Cardiac fibroblast (primary cell): ENCODE data around the gene CIZ1.
"Not testable (repeated sequence)": the region's sequence is repeated elsewhere in the genome, so short reads cannot be mapped to it uniquely, and the experiment has no call there.

Source experiments
- DNase-seq, 2 donors: peaks; one replicate each; pipeline versions ENCODE4 v3.0.0 to v3.0.0-alpha.2; 2010; ENCODE audit warnings: low read depth in 2 of 2
- H3K4me3 ChIP-seq, 2 donors: replicated peaks in 1 of 2; 1 replicate in 1 of 2; 2 replicates in 1 of 2; pipeline ENCODE4 v1.5.1; 2011; ENCODE audit warnings: low read depth in 2 of 2, low read length in 2 of 2, mild to moderate bottlenecking in 2 of 2, moderate library complexity in 1 of 2
- CTCF ChIP-seq: IDR thresholded peaks from one replicate; pipeline ENCODE4 v1.5.1; 2011; ENCODE audit warnings: low read depth, mild to moderate bottlenecking, low read length, inconsistent platforms

CIZ1 gene

GRCh38 chr9:128142596-128142995, 48.8 kb downstream of the CIZ1 start:
- H3K4me3 ChIP-seq, result no peak overlapping the region
- DNase-seq, result no peak
- TF ChIP-seq CTCF, result no peak

- TF ChIP-seq CTCF, result no peak
- no peak for DNase-seq
- H3K4me3 ChIP-seq, result no peak overlapping the region
Observed at GRCh38 chr9:128142061-128142460, 49.3 kb downstream of the CIZ1 start.

- TF ChIP-seq CTCF, result no peak
- no peak for DNase-seq
Observed at GRCh38 chr9:128141604-128142003, 49.8 kb downstream of the CIZ1 start.

GRCh38 chr9:128139621-128140020, 51.8 kb downstream of the CIZ1 start:
- TF ChIP-seq CTCF, result no peak
- H3K4me3 ChIP-seq, result no peak overlapping the region
- DNase-seq, result no peak

More at GRCh38 chr9:128141604-128142003, 49.8 kb downstream of the CIZ1 start:
- no peak overlapping the region for H3K4me3 ChIP-seq

GRCh38 chr9:128138001-128138400, 53.4 kb downstream of the CIZ1 start:
- no peak overlapping the region for H3K4me3 ChIP-seq
- no peak for DNase-seq
- no peak for TF ChIP-seq CTCF

GRCh38 chr9:128136816-128137793, 54.3 kb downstream of the CIZ1 start:
- H3K4me3 ChIP-seq, result no peak overlapping the region
- TF ChIP-seq CTCF, result no peak
- peak; percentile 18 to 31 for DNase-seq

GRCh38 chr9:128135561-128135960, 55.8 kb downstream of the CIZ1 start:
- H3K4me3 ChIP-seq, DNase-seq: not testable (repeated sequence)

GRCh38 chr9:128132139-128132538, 59.2 kb downstream of the CIZ1 start:
- DNase-seq, result not testable (repeated sequence)

GRCh38 chr9:128131346-128131745, 60.0 kb downstream of the CIZ1 start:
- DNase-seq, H3K4me3 ChIP-seq: not testable (repeated sequence)

More at GRCh38 chr9:128132139-128132538, 59.2 kb downstream of the CIZ1 start:
- not testable (repeated sequence) for H3K4me3 ChIP-seq

- H3K4me3 ChIP-seq, DNase-seq: not testable (repeated sequence)
Observed at GRCh38 chr9:128130651-128131050, 60.7 kb downstream of the CIZ1 start.
